Measurements from ENCODE around the gene NTHL1. TPM values are rescaled to one million over a fixed set of nuclear protein-coding genes. Genes with fewer than 3 reads are reported as not detected.
"Not testable (repeated sequence)": the region's sequence is repeated elsewhere in the genome, so short reads cannot be mapped to it uniquely, and the experiment has no call there.

Gene NTHL1
- total RNA-seq, 1 donor from 2014 or later = 48.9 TPM

GRCh38 chr16:2042986-2043666 is 4.5 kb downstream of the NTHL1 start:
- DNase-seq (ENCODE audit: low read depth, low spot score) = no peak

GRCh38 chr16:2042171-2042985 is 5.3 kb downstream of the NTHL1 start:
- DNase-seq (ENCODE audit: low read depth, low spot score) = no peak

DNA sequence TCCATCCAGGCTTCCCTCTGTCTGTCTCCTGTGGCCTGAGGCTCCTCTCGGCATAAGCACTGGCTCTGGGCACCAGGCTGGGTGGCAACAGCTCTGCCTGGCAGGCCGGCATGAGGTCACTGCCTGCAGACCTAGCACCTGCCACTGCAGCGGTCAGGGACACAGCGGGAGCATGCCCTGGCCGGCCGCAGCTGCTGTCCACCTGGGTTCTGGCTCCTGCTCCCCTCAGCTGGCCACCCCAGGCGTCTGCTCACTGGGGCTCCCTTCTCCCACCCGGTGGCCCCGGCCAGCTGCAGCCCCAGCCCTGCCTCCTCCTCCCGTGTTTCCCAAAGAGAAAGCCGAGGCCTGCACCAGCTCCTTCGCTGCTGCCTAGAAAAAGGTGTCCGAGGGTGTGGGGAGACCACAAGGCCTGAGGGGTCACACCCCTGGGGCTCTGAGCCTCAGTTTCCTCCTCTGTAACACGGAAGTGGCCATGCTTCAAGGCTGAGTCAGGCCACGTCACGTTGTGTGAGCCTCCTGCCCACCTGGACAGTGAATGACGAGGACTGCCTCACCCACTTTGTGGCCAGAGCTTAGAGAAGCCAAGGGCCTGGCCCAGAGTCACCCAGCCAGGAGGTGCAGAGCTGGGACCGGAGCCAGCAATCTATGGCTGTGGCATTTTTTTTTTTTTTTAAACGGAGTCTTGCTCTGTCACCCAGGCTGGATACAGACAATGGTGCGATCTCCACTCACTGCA is 6.7 kb downstream of the NTHL1 start:
- no peak for DNase-seq (ENCODE audit: low read depth, low spot score)

GRCh38 chr16:2040041-2040786 is 7.4 kb downstream of the NTHL1 start:
- DNase-seq (ENCODE audit: low read depth, low spot score) = no peak

- no peak for DNase-seq (ENCODE audit: low read depth, low spot score)
Measured at GRCh38 chr16:2039274-2040031, 8.2 kb downstream of the NTHL1 start.

- no peak for DNase-seq (ENCODE audit: low read depth, low spot score)
Measured at GRCh38 chr16:2038382-2039231, 9.0 kb downstream of the NTHL1 start.

DNA sequence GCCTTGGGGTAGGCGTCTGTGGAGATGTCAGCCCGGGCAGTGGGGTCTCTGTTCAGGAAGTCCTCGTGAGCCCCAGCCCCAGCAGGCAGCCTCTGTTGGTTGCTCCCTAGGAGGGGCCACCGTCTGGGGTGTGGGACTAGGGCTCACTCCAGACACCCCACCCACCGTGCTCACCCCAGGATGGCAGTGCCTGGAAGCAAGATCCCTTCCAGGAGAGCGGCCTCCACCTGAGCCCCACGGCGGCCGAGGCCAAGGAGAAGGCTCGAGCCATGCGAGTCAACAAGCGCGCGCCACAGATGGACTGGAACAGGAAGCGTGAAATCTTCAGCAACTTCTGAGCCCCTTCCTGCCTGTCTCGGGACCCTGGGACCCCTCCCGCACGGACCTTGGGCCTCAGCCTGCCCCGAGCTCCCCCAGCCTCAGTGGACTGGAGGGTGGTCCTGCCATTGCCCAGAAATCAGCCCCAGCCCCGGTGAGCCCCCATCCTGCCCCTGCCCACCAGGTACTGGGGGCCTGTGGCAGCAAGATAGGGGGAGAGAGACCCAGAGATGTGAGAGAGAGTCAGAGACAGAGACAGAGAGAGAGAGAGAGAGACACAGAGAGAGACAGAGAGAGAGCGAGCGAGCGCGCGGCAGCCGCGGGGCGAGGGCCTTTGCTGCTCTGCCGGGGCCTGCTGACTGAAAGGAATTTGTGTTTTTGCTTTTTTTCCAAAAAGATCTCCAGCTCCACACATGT is 9.8 kb downstream of the NTHL1 start:
- no peak for DNase-seq (ENCODE audit: low read depth, low spot score)

DNA sequence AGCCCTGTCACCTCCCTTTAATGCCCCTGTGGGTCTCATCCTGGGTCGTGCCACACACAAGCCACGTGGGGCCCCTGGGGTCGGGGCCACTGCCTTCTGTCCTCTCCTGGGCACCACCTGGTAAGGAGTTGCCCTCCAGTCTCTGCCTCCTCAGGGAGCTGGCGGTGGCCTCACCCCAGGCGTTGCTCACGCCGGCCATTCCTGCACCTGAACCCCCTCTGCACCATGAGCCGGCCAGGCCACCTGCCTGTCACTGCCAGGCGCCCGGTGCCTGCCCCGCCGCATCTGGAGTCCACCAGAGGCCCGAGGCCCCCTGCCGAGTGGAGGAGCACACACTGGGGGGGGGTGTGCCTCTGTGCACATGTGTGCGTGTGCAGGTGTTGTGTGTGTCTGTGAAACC is 10.5 kb downstream of the NTHL1 start:
- no peak for DNase-seq (ENCODE audit: low read depth, low spot score)

GRCh38 chr16:2036200-2036966 is 11.3 kb downstream of the NTHL1 start:
- no peak for DNase-seq (ENCODE audit: low read depth, low spot score)

DNA sequence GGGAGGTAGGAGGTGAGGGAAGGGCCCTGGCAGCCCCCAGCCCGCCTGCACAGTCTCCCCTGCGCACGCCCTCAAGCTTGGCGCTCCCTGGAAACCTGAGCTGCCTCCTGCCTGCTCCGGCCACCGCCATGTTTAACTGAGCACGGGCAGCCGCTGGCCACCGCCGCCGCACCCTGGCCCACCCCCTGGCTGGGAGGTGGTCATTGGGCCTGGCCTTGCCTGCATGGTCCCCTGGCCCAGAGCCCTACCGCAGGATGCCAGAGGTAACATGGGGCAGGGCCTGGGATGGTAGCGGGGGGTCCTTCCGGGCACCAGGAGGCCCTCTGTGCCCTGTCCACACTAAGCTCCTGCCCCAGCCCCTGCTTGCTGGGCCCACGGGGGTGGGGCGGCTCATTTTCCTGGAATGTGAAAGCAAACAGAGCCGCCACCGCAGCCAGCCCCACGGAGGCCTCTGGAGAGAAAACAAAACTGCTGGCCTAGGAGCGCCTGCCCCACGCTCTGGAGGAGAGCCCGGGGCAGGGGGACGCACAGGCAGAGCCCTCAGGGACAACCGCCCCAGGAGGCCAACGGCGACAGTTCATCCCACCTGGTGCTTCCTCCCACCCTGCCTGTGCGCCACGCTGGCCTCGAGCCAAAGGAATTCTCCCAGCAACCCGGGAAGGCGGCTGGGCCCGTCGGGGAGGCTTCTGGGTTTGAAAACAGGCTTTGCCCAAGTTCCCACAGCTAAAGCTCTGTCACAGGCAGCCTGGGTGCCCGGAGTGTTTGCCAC is 12.0 kb downstream of the NTHL1 start:
- no peak for DNase-seq (ENCODE audit: low read depth, low spot score)

GRCh38 chr16:2034696-2035430 is 12.8 kb downstream of the NTHL1 start:
- no peak for DNase-seq (ENCODE audit: low read depth, low spot score)

DNA sequence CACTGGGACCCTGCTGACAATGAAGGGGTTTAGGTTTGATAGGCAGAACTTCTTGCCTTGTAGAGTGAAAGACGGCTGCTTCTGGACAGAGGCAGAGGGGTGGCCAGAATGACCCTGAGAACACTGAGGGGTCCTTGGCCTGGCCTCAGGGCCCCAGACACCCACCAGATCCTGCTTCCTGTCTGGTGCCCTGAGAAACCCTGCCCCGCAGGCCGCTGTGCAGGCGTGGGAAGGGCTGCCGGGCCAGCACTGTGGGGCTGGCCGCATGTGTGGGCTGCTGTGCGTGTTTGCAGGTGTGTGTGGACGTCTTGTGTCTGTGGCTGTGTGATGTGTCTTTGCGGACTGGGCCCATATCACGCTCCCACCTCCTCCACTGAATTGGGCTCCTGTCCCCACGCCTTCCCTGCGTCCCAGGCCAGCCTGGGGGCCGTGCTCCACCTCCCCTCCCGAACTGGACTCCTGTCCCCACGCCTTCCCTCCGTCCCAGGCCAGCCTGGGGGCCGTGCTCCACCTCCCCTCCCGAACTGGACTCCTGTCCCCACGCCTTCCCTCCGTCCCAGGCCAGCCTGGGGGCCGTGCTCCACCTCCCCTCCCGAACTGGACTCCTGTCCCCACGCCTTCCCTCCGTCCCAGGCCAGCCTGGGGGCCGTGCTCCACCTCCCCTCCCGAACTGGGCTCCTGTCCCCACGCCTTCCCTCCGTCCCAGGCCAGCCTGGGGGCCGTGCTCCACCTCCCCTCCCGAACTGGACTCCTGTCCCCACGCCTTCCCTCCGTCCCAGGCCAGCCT is 13.5 kb downstream of the NTHL1 start:
- DNase-seq (ENCODE audit: low read depth, low spot score) = not testable (repeated sequence)

- peak; percentile 33 for DNase-seq (ENCODE audit: low read depth, low spot score)
Measured at GRCh38 chr16:2033057-2033908, 14.4 kb downstream of the NTHL1 start.

- no peak for DNase-seq (ENCODE audit: low read depth, low spot score)
Measured at GRCh38 chr16:2032285-2033056, 15.2 kb downstream of the NTHL1 start.

Measured in pulmonary artery endothelial cell (primary cell).